ENCODE results near the gene GABARAP. TPM values are rescaled to one million over a fixed set of nuclear protein-coding genes. Genes with fewer than 3 reads are reported as not detected.

Gene GABARAP
- total RNA-seq, 3 donors from 2014 or later (not counting 1 experiment from before 2014, with no cell fraction given), result 256 to 277 (median 276) TPM

DNA sequence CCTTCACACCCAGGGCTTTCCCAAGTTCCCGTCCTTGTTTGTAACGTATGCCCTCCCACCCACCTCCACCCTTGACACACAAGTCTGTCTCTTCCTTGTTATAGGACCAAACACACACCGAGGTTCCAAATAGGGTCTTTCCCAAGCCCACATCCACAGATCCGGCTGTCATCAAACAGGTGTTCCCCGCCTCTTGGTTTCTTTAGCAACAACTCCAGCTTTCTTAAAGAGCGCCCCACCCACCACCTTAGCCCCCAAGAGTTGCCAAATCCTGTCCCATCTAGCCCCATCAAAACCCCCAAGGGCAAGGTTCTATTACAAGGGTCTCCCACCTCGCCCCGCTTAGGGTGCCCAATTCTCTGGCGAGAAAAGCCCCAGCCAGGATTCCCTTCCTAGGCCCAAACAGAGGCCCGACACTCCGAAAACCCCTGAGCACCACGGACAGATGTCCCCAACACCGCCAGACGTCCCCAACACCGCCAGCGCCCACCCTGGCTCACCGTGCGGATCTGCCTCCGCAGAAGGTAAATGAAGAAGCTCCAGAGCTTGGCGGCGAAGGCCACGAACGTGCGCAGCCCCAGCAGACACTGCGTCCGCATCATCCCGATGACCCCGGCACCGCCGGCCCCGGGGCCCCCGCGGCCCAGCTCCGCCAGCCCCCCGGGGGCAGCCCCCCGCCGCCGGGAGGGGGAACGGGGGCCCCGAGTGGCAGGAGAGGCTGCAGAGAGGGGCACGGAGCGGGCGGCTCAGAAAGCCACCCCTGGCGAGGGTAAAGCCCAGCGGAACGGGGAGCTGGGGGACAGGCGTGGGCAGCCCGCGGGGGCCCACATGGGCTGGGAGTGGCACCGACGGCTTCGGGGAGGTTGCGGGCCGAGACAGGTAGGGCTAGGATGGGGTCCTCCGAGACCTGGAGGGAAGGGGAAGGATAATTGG is 8.7 kb upstream of the GABARAP start:
- Histone ChIP-seq H3K27ac (ENCODE audit: low read length) (peak overlapping the region; percentile 96), H3K4me3 (ENCODE audit: low read length) (peak overlapping the region; percentile 67), H3K9me3 (ENCODE audit: control insufficient read depth, insufficient read depth, low read length) (no peaks in the 10 kb centered on the region), H3K4me1 (ENCODE audit: control insufficient read depth, insufficient read depth, low read length) (peaks cover 32% of the 10 kb centered on the region), H3K36me3 (ENCODE audit: control insufficient read depth, insufficient read depth, low read length) (peaks cover 27% of the 10 kb centered on the region), H3K27me3 (ENCODE audit: control insufficient read depth, insufficient read depth, low read length) (no peaks in the 10 kb centered on the region)
- WGBS (ENCODE audit: insufficient coverage), result under 1% methylated on average over 54 of the region's 55 CpGs
- H3K4me1 Mint-ChIP-seq, result peaks cover 41 to 43% of the 10 kb centered on the region in 2 donors
- no peaks in the 10 kb centered on the region for H3K9me3 Mint-ChIP-seq
- DNase-seq (peak; percentile 41 to 73), ATAC-seq (peak in 2 of 3 donors; percentile 0)
- H3K27me3 Mint-ChIP-seq (ENCODE audit: low read depth in 2 of 2), result no peaks in the 10 kb centered on the region
- no peaks in the 10 kb centered on the region for H3K36me3 Mint-ChIP-seq
- no peak for TF ChIP-seq CTCF (IDR thresholded peaks at IDR 0.05)
- peak overlapping the region; percentile 93 to 98 for H3K27ac Mint-ChIP-seq
- H3K4me3 Mint-ChIP-seq, result peak overlapping the region; percentile 92
- intact Hi-C loops (cut with micrococcal nuclease), result loop anchor here (5.0 kb wide), 3 partner anchors 34 to 311 kb away; partner anchors contain the start of genes ACADVL, DLG4, POLR2A and SENP3

DNA sequence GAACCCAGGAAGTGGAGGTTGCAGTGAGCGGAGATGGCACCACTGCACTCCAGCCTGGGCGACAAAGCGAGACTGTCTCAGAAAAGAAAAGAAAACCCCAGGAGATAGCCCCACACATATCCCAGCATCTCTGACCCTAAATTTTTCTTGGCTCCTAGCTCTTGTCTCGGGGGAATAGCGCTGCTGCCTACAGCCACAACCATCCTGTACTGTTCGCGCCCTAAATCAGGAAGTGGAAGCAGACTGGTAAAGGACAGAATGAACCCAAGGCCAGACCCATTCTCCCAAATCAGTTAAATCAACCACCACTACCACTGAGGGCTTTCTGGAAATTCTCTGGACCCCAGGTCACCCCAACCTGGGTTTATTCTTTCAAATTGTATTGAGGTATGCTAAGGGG is 7.6 kb upstream of the GABARAP start:
- Histone ChIP-seq H3K9me3 (ENCODE audit: control insufficient read depth, insufficient read depth, low read length) (no peaks in the 10 kb centered on the region), H3K4me1 (ENCODE audit: control insufficient read depth, insufficient read depth, low read length) (peaks cover 32% of the 10 kb centered on the region), H3K36me3 (ENCODE audit: control insufficient read depth, insufficient read depth, low read length) (peaks cover 24% of the 10 kb centered on the region), H3K27me3 (ENCODE audit: control insufficient read depth, insufficient read depth, low read length) (no peaks in the 10 kb centered on the region), H3K4me3 (ENCODE audit: low read length) (no peak overlapping the region), H3K27ac (ENCODE audit: low read length) (peak overlapping the region; percentile 31)
- Mint-ChIP-seq H3K4me1 (peaks cover 41% of the 10 kb centered on the region in 2 donors), H3K27ac (peak overlapping the region; percentile 93 to 98), H3K9me3 (no peaks in the 10 kb centered on the region), H3K27me3 (ENCODE audit: low read depth in 2 of 2) (no peaks in the 10 kb centered on the region), H3K4me3 (peak overlapping the region; percentile 92), H3K36me3 (no peaks in the 10 kb centered on the region)
- DNase-seq (no peak), ATAC-seq (no peak)
- no peak for TF ChIP-seq CTCF (IDR thresholded peaks at IDR 0.05)
- intact Hi-C loops (cut with micrococcal nuclease), result loop anchor here (5.0 kb wide), 3 partner anchors 33 to 312 kb away; partner anchors contain the start of genes ACADVL, DLG4, POLR2A and SENP3
- 71% methylated on average over 7 of the region's 7 CpGs for WGBS (ENCODE audit: insufficient coverage)

DNA sequence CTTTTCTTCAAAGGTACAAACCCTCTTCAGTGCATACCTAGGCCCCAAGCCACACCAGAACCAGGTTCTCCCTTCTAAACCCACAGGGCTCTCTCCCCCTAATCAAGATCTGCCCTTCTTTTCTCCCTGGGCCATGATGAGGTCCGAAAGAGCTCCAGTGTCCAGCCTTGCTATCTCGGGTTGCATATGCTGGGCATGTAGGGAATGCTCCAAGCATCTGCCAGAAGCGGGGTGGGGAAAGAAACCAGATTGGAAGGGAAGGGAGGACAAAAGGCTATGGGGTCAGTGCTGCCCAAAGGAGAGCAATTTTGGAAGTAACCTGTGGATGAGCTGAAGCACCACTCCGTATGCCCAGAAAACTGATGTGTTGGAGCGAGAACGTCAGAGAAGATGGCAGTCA is 7.0 kb upstream of the GABARAP start:
- no peaks in the 10 kb centered on the region for H3K27me3 ChIP-seq (ENCODE audit: control insufficient read depth, insufficient read depth, low read length)
- H3K9me3 ChIP-seq (ENCODE audit: control insufficient read depth, insufficient read depth, low read length), result no peaks in the 10 kb centered on the region
- Mint-ChIP-seq H3K27me3 (ENCODE audit: low read depth in 2 of 2) (no peaks in the 10 kb centered on the region), H3K4me1 (peaks cover 38 to 41% of the 10 kb centered on the region in 2 donors), H3K9me3 (no peaks in the 10 kb centered on the region), H3K4me3 (peak overlapping the region; percentile 92), H3K27ac (peak overlapping the region; percentile 60 to 98), H3K36me3 (no peaks in the 10 kb centered on the region)
- ATAC-seq (no peak), DNase-seq (no peak)
- WGBS (ENCODE audit: insufficient coverage), result 90% methylated on average over 6 of the region's 6 CpGs
- intact Hi-C loops (cut with micrococcal nuclease), result no loop called here
- H3K4me3 ChIP-seq (ENCODE audit: low read length), result no peak overlapping the region
- H3K27ac ChIP-seq (ENCODE audit: low read length), result no peak overlapping the region
- peaks cover 32% of the 10 kb centered on the region for H3K4me1 ChIP-seq (ENCODE audit: control insufficient read depth, insufficient read depth, low read length)
- H3K36me3 ChIP-seq (ENCODE audit: control insufficient read depth, insufficient read depth, low read length), result peaks cover 25% of the 10 kb centered on the region
- TF ChIP-seq CTCF (IDR thresholded peaks at IDR 0.05), result no peak
